Fibroblast of villous mesenchyme (primary cell): ENCODE data around the gene CCDC33. TPM values are rescaled to one million over a fixed set of nuclear protein-coding genes. Genes with fewer than 3 reads are reported as not detected.

Source experiments
- DNase-seq: peaks from one replicate; pipeline ENCODE4 v3.0.0-alpha.2; 2010; ENCODE audit warnings: low read depth
- H3K4me3 ChIP-seq: 2 replicates; pipeline ENCODE4 v1.5.1; 2011; ENCODE audit warnings: low read depth, mild to moderate bottlenecking, low read length
- CTCF ChIP-seq: IDR thresholded peaks from 2 replicates; pipeline ENCODE4 v1.5.1; 2012; ENCODE audit warnings: low read depth, mild to moderate bottlenecking, low read length; ENCODE audit not compliant: insufficient read depth
- total RNA-seq: library from RNA; depleted of rRNA; stranded (reverse); fragments of >200 nt; gene quantifications from 2 replicates; pipeline ENCODE4 v1.2.3, GENCODE V29; 2012

Gene CCDC33
- total RNA-seq, 1 donor: 0.86 TPM

DNA sequence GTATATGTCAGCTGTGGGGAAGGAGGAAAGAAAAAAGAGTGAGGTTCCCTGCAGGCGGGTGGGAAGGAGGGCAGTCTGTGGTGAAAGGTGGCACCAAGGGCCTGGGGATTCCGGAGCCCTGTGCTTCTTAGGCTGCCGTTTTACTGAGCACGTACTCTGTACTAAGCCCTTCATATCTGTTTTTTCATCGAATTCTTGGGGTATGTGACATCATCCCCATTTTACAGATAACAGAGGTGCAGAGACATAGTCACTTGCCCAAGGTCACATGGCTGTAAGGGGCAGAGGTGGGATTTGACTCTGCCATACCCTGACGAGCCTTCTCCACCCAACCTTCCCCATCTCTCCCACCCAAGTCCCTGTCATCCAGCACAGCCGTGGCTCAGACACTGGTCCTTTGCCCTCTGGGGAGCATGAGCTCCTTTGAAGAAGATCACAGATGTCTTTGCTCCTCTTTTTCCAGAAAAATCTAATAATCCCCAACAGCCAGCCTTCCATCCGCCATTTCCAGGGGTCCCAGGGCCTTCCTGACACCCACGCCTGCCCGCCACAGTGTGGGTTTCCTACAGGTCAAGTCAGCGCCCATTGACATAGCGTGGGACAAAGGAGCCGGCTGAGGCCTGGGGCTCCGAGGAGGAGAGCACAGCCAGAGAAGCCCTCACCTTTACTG lies 107.1 kb downstream of the CCDC33 start:
- DNase-seq: no peak
- H3K4me3 ChIP-seq: no peak overlapping the region
- TF ChIP-seq CTCF: no peak

DNA sequence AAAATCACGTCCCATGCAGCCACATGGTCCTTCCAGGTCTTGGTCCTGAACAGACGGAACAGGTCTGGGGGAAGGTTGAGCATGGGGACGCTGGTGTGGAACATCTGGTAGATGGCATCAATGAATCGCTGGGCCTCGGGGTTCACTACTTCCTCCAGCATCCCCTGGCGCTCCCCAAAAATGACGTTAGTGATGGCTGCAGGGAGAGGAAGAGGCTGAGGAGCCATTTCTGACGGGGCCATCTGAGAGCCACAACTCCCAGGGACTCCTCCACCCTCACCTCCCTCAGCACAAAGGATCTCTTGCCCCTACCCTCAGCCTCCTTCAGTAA lies 107.6 kb downstream of the CCDC33 start:
- no peak overlapping the region for H3K4me3 ChIP-seq
- no peak for DNase-seq
- TF ChIP-seq CTCF: no peak

- H3K4me3 ChIP-seq: no peak overlapping the region
- no peak for TF ChIP-seq CTCF
- DNase-seq: no peak
Measured at GRCh38 chr15:74345051-74345450, 108.9 kb downstream of the CCDC33 start.

- DNase-seq: no peak
- no peak overlapping the region for H3K4me3 ChIP-seq
- TF ChIP-seq CTCF: no peak
Measured at GRCh38 chr15:74347757-74348250, 111.7 kb downstream of the CCDC33 start.

- no peak for DNase-seq
- TF ChIP-seq CTCF: no peak
Measured at GRCh38 chr15:74349241-74349778, 113.2 kb downstream of the CCDC33 start.

DNA sequence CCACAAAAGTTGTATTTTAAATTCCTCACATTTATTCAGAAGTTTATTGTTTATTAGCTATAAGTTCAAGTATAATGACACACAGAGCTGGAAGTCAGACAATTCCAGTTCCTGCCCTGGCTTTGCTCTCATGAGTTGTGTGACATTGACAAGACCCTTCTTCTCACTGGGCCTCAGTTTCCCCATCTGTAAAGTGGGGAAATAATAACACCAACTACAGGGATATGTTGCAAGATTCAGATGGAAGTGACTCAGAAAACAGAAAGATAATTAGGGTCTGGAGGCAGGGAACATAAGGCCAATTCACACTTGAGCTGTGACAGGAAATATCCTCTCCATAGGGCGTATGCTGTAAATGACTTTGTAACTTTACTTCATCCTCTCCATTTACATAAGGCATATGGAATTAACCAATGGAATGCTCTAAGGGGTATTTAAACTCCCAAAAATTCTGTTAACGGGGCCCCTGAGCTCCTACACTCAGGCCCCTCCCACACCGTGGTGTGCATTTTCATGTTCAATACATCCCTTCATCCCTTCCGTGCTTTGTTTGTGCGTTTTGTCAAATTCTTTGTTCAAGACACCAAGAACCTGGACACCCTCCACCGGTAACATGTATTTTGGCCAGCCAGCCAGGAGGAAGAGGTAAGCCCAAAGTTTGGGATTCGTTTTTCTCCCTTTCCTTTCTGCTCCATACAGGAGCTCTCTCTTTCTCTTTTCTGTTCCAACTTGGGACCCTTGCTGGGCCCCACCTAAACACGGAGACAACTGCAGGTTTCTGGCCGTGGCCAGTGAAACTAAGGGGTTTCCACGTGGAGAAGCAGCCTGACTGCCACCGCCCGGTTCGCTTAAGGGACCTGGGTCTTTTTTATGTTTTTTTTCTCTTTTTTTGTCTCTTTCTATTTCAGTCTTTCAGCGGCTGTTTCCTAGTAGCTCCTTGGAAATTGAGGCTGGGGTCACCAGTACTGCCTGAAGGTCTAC lies 114.5 kb downstream of the CCDC33 start:
- DNase-seq: no peak
- no peak for TF ChIP-seq CTCF
- no peak overlapping the region for H3K4me3 ChIP-seq

More at GRCh38 chr15:74349241-74349778, 113.2 kb downstream of the CCDC33 start:
- H3K4me3 ChIP-seq: no peak overlapping the region
